Stimulated activated CD4-positive, alpha-beta T cell treated with anti-CD3 and anti-CD28 coated beads, Interleukin-4, amount 100 ng/mL, for 1 hour (primary cell): ENCODE data around the gene CHST9.
"Not testable (repeated sequence)": the region's sequence is repeated elsewhere in the genome, so short reads cannot be mapped to it uniquely, and the experiment has no call there.

Experiments used
- DNase-seq: peaks from one replicate; pipeline ENCODE4 v3.0.0-alpha.2; 2020

Gene CHST9, protein sequence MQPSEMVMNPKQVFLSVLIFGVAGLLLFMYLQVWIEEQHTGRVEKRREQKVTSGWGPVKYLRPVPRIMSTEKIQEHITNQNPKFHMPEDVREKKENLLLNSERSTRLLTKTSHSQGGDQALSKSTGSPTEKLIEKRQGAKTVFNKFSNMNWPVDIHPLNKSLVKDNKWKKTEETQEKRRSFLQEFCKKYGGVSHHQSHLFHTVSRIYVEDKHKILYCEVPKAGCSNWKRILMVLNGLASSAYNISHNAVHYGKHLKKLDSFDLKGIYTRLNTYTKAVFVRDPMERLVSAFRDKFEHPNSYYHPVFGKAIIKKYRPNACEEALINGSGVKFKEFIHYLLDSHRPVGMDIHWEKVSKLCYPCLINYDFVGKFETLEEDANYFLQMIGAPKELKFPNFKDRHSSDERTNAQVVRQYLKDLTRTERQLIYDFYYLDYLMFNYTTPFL

DNA sequence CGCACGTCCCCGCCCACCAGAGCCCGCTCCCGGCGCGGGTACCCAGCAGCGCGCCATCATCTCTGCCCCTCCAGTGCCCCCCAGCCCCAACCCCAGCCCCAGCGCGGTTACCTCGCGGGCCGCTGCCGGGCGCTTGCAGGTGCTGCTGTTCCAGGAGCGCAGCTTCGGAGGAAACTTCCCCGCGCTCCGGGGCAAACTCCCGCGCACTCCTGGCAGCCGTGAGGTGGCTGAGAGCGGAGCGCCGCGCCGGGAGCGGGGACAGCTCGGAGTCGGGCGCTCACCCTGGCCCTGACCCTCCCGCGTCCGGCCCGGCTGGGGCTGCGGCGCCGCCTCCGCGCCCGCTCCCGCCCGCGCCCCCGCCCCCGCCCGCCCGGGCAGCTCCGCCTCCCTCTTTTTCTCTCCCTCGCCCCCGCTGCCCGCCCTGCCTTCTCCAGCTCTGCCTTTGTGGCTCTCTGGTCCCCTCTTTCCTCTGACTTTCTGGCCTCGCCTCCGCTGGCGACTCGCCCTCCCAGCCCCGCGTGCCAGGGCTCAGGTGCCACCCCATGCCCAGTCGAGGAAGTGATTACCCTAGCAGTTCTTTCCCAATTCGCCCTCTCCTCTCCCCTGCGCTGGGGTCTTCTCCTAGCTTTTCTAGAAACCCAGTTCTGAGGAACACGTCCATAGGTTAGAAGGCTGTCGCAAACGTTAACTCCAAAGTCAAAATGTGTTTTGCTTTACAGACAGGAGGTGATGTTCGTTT, at the start of gene CHST9:
Gene CHST9, minus strand, starts transcription at position 284 of the 739 bp plus-strand sequence. CDS start 42,499 bp downstream, outside the sequence.
- DNase-seq, result no peak

DNA sequence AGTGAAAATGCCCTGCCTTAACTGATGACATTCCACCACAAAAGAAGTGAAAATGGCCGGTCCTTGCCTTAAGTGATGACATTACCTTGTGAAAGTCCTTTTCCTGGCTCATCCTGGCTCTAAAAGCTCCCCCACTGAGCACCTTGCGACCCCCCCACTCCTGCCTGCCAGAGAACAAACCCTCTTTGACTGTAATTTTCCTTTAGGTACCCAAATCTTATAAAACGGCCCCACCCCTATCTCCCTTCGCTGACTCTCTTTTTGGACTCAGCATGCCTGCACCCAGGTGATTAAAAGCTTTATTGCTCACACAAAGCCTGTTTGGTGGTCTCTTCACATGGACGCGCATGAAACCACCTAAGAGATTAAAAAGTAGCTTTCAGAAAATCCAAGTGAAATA, 47.2 kb upstream of the CHST9 start:
- DNase-seq, result not testable (repeated sequence)

DNA sequence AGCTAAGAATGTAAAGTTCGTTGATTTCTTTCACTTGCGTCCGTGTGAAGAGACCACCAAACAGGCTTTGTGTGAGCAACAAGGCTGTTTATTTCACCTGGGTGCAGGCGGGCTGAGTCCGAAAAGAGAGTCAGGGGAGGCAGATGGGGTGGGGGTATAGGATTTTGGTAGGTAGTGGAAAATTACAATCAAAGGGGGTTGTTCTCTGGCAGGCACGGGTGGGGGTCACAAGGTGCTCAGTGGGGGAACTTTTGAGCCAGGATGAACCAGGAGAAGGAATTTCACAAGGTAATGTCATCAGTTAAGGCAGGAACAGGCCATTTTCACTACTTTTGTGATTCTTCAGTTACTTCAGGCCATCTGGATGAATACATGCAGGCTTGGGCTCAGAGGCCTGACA, 46.6 kb upstream of the CHST9 start:
- DNase-seq, result not testable (repeated sequence)

DNA sequence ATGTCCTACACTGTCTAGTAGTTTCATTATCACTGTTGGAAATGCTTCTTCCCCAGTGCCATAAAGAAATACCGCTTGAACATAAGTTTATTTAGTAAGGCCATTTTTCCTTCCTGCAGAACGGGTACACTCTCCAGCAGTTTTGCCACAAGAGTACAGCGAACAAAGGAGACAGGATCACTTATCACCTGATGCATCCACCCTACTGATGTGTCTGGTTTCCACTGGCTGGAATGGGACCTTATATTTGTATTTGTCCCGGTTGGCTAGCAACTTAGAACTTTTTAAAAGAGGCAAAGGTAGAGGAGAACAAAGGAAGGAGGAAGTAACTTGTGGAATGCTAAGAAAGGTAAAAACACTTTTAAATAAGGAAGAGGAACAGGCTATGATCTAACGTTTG, 46.1 kb upstream of the CHST9 start:
- DNase-seq, result not testable (repeated sequence)

DNA sequence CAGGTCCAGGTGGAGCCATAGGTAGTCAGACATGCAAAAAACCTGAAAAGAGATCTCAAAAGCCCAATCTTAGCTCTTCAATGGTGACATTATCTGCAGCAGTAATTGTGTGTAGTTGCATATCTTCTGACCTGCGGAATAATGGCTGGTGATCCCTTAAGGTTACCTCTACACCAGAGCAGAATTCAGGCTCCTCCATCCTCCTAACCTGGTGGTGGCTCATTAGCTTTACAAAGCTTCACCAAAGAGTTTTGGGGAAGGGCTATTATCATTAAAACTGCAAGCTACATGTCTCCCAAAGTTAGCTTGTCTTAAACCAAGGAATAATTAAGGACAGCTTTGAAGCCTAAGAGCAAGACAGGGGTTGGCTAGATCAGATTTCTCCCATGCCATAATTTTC, 42.6 kb upstream of the CHST9 start:
- DNase-seq, result no peak

DNA sequence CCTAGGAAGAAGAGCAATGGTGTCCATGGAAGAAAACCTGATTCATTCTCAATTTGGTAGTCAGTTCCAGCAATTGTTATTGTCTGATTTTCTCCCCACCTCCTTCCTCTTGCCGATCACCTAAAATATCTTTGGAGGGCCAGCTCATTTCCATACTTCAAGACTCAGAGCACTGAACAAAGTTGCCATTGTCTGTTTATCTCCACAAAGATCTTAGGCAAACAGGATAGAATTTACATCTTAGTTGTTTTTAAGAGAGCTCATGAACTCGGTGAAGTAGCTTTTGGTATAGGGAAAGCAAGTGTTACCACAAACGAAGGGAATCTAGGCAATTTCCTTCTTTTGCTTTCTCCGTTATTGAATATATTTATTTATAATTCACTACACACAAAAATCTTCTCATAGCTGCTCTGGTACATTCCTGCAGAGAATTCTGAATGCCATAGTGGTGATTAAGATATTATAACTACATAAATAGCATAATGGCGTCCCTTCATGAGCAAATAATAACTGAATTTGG, 41.5 kb upstream of the CHST9 start:
- no peak for DNase-seq

DNA sequence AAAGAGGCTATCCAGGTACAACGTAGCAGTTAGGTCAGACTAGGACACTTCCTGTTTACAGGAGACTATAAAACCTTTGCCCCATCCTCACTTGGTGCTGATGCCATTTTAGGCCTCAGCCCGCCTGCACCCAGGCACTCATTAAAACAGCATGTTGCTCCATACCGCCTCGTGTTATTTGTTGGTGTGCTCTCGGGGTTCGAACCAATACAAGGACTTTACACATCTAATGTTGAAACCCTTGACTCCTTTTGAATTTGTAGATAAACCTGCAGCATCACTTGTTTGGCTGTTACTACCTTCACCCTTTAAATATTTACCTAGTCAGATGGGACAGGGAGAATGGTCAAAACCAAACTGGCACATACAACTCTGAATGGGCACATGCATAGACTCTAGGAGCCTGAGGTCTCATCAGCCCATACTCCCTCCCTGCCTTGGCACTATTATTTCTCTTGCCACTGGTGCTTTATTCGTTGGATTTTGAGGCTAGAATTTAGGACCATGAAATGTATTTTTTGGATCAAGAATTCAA, 40.9 kb upstream of the CHST9 start:
- DNase-seq, result no peak

DNA sequence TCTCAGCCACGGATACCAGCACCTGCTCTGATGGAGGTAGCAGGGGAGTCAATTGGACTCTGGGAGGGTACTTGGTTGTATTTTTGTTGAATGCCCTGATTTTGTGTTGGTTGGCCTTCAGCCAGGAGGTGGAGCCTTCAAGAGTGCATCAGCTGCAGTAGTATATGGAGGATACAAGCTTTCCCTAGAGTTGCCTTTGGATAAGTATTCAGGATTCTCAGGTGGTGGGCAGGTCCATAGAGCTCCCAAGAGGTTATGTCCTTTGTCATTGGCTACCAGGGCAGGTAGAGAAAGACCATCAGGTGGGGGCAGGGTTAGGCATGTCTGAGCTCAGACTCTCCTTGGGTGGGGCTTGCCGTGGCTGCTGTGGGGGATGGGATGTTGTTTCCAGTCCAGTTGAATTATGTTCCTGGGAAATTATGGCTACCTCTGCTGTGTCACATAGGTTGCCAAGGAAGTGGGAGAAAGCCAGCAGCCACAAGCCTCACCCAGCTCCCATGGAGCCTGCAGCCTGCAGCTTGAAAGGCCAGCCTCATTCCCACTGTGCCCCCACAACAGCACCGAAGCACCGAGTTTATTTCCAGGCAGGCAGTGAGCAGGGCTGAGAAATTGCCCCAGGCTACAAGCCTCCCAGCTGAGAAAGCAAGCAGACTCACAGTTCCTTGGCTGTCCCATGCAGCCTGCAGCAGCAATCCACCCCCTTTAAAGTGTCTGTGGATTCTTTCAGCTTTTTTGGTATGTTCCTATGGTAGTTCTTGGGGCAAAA, 38.6 kb upstream of the CHST9 start:
- no peak for DNase-seq

DNA sequence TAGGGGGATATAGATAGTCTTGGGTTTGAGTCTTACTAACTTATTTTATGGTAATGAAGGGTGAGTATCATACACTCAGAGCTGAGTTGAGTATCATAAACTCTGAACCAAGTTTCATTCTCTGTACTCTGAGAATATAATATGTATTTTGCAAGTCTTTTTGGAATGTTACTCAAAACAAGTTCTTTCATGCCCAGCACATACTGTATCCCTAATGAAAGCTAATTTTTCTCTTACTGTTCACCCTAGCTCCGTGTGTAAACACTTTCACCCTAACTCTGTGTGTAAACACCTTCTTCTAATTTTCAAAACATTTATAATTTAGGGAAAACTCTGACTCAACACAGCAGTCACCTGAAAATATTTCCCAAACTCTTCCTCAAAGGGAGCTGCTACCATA, 29.7 kb upstream of the CHST9 start:
- no peak for DNase-seq

DNA sequence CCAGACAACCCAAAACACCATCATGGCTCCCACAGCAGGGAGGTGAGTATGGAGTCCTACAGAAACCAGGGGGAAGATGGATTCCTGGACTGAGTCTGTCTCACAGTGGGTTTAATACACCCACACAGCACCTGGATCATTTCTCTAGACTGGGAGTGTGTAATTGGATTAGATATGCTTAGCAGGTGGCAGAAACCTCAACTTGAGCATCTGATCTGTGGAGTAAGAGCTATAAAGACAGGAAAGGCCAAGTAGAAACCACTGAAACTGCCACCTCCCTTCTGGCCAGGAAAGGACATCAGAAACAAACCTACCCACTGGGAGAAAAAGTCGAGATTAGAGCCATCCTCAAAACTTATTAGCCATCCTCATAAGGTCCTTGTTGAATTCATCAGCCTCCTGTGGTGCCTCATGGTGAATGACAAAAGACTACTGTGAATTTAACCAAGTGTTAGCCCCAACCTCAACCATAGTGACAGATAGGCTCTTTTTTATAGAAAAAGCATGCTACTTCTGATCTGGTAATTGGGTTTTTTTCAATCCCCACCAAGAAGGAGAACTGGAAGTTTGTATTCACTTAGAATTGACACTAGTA, 28.1 kb upstream of the CHST9 start:
- DNase-seq, result no peak

DNA sequence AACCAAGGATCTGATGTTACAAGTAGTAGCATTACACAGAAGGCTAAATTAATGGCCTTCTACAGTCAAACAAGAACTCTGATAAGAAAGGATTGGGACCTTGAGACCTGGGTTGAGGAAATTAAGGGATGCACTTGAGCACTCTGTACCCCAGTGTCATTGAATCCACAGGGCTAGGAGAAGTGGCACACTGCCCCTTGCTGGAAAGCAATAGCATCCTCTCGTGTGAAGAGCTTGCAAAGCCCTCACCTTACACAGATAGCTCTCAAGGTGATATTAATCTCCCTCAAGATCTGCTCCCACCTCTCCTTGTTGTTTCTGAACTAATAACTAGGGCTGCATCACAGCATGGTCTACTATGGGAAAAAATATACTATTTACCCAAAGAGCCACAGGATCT, 26.5 kb upstream of the CHST9 start:
- DNase-seq, result no peak

DNA sequence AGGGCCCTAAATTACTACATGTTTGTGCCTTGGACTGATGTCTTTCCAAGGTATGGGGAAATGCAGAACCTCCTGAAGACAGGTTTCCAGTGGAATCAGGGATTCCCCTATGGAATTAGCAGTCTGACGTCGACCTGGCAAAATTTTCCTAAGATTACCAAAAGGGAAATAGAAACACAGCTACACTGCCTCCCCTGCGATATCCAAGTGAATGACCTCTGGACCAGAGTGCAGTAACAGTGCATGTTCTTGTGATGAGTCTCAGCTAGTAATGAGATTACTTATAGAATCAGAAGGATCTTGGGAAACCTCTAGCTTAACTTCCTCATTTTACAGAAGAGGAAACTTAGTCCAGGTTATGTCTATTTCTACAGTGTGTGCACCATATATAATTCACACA, 21.3 kb upstream of the CHST9 start:
- DNase-seq, result no peak

DNA sequence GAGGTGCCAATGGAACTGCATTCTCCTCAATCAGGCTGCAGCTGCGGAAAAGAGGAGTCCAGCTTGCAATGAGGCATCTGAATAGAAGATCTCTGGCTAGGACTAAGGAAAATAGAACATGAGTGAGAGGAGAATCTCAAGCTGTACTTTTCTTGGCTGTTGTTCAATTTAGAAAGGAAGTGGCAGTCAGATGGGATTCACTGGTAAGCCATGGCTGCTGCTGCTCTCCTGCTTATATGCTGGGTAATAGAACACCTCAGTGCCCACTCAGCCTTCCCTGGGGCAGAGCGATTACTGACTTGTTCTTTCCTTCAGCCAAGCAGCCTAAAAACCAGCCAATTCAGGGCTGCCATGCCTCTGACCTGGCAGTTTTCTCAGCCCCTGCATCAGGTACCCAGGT, 17.6 kb upstream of the CHST9 start:
- no peak for DNase-seq

DNA sequence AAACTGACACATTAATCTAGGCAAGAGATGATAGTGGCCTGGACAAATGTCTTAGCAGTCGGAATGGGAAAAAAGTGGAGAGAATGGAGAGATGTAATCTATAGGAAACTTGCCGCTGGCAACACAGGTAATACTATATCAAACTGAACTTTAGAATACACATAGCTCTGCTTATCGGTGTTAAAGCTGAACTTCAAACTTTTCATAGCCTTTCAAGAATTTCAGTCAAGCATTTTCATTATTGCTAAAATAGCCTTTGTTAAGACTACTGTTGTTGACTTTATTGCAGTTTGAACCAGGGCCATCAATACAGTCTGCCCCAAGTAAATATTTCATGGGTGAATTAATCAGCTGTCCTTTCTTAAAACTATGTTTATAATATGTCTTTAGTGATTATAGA, 12.9 kb upstream of the CHST9 start:
- no peak for DNase-seq

DNA sequence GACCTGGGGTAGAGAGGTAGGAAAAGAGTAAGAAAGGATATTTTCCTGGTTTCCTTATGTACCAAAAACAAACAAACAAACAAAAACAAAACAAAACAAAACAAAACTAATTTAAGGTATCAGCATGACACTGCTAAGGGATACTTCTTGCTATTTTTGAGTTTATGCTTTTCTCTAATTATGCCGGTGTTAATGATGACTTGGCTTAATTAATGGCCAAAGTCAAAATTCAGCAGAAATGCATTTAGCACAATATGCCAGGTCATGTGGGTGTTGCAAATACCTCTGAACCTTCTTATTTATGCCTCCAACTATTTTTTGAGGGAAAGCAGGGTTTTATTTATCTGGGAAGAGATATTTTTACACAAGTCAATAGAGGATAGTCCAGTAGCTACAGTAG, 3.2 kb upstream of the CHST9 start:
- DNase-seq, result no peak

DNA sequence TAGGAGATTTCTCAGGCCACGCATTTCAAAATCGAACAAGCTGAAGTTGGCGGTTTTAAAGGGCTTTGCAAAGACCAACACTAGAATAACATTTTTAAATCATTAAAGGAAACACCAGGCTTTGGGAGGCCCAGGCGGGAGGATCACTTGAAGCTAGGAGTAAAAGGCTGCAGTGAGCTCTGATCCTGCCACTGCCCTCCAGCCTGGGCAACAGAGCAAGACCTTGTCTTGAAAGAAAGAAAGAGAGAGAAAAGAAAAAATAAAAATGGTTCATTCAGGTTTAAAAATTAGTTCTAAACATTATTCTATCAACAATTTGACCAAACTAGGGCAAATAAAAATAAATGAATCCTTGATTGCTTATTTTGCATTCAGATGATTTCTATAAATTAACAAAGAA, 789 bp upstream of the CHST9 start:
- DNase-seq, result no peak

DNA sequence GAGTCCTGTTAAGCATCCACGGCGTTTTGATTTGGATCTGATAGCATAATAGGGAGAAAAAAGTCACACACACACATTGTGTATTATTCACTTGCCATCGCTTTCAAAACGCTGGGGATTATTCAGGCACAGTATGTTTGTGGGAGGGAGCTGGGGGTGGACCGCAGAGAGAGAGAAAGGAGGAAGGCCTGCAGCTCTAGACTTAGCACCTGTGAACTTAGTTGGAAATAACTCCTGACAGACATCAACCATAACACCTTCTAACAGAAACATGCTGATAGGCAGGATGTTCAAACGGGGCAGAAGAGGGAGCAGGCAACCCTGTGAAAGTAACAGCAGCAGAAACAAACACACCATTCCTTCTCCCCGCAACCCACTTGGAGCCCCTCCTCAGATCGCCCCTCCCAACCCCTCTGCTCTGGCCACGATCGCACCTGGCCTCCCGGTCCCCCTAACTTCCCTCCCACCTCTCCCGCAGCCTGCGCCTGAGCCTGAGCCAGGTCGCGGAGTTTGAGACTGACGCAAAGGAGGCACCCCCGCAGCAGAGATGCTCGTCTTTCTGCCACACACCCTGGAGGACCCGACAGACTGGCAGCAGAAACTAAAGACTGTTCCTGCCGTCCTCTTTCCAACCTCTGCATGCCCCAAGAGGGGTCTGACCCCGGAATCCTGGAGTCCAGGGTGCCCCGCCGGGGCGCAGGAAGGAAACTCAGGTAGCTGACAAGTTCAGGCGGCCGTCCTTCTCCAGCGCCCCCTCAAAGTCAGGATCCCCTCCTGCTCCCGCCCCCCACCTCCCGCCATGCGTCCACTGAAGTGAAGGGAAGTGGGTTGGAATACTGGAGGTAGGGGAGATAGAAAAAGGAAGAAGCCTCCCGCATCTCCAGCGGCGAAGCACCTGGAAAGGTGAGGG, 738 bp downstream of the CHST9 start:
- no peak for DNase-seq

DNA sequence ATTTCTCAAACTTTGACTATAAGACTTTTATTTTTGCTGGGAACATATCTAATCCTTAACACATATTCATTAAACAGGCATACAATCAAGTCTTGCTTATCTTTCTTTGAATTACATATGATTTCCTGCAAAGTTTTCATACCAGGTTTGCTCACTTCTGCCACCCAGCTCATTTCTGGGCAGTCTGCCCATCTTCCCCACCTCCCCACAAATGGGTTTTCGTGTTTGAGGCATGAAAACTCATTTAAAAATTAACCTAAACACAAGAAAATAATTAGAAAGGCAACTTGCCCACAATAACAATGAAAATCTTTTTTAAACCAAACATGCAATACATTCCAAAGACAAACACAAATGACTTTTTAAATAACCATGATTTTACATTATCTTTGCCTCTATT, 3.4 kb downstream of the CHST9 start:
- no peak for DNase-seq

DNA sequence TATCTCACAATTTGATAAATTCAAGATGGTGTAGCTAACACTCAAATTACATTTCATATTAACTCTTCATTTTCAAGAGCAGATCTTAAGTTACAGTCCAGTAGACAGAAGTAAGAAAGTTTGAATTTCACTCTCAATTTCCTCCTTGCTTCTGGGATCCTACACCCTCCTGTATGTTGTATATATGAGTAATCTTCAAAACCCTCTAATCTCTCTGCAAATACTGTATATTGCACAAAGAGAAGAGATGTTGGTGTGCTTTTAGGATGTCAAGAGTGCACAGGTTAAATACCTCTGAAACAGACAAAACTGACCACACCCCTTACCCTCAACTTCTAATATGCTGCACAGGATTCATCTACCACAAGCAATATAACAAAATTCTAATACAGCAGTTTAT, 6.7 kb downstream of the CHST9 start:
- no peak for DNase-seq

DNA sequence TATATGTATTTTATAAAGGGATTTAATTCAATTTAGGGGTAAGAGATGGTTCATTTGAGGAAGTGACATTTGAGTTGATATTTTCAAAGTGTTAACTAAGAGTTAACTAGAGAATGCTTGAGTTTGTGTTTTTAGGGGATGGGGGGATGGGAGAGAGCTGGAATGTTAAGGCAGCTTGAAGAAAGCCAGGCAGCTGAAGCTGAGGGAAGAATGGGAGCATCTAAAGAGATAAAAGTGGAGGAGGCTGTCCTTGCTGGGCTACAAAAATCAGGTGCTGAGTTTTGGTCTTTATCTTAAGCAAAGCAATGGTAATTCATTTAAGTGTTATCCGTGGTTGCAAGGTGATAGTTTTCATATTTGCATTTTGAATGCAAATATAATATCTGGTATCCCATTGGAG, 9.2 kb downstream of the CHST9 start:
- DNase-seq, result no peak

DNA sequence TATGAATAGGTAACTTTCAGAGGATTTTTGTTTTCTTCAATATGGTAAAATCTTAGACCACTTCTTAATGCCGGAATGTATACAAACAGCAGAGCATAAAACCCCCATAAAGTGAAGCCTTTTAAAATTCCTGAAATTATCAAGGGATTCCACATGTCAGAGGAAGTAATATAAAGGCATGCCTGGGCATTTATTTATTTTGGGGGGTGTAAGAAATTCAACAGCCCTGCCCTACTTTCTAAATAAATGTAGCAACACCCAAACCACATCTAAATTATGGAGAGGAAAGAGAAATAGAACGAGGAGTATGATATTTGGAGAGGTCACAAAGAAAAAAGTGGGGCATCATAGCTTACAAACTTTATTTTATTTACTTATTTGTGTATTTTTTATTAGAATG, 9.9 kb downstream of the CHST9 start:
- no peak for DNase-seq

DNA sequence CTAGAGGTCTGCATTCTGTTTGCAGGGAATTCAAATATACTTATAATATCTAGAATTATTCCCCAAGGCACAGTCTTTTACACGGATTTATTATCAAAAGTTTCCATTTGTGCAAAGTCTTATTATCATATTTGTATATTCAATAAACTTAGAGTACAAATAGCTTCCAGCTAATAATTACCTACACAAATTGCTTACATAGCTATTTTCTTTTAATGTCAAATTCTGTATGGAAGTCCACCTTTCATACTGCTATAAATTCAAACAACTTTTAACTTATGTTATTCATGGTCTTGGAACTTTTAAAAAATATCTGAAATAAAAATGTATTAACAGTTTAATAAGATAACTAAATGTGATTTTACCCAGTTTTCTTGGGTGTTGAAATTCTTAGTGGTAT, 13.1 kb downstream of the CHST9 start:
- DNase-seq, result no peak
